Stimulated activated effector memory CD8-positive, alpha-beta T cell treated with anti-CD3 and anti-CD28 coated beads, Interleukin-12 subunit alpha, Interleukin-12 subunit beta, amount 100 ng/mL, for 72 hours (primary cell): ENCODE measurements around the gene CHSY1.
"Not testable (repeated sequence)": the region's sequence is repeated elsewhere in the genome, so short reads cannot be mapped to it uniquely, and the experiment has no call there.

Experiments
- ATAC-seq: fragments of 150-1000 bp; cut with Tn5 transposase; 2 replicates; pipeline ENCODE4 v1.10.0; 2021
- DNase-seq, 2 donors: peaks; one replicate each; pipeline ENCODE4 v3.0.0; 2021 to 2022; ENCODE audit warnings: low spot score in 2 of 2
- H3K27ac Mint-ChIP-seq: one replicate; pipeline ENCODE4 v1.8.0; 2022; ENCODE audit warnings: mild to moderate bottlenecking, mixed read lengths
- H3K36me3 Mint-ChIP-seq: one replicate; pipeline ENCODE4 v1.8.0; 2022; ENCODE audit warnings: mild to moderate bottlenecking, mixed read lengths
- H3K4me1 Mint-ChIP-seq: one replicate; pipeline ENCODE4 v1.8.0; 2022; ENCODE audit warnings: mixed read lengths
- H3K4me3 Mint-ChIP-seq: one replicate; pipeline ENCODE4 v1.8.0; 2022; ENCODE audit warnings: mild to moderate bottlenecking, mixed read lengths
- H3K9me3 Mint-ChIP-seq: one replicate; pipeline ENCODE4 v1.8.0; 2022; ENCODE audit warnings: mixed read lengths

Gene CHSY1, protein sequence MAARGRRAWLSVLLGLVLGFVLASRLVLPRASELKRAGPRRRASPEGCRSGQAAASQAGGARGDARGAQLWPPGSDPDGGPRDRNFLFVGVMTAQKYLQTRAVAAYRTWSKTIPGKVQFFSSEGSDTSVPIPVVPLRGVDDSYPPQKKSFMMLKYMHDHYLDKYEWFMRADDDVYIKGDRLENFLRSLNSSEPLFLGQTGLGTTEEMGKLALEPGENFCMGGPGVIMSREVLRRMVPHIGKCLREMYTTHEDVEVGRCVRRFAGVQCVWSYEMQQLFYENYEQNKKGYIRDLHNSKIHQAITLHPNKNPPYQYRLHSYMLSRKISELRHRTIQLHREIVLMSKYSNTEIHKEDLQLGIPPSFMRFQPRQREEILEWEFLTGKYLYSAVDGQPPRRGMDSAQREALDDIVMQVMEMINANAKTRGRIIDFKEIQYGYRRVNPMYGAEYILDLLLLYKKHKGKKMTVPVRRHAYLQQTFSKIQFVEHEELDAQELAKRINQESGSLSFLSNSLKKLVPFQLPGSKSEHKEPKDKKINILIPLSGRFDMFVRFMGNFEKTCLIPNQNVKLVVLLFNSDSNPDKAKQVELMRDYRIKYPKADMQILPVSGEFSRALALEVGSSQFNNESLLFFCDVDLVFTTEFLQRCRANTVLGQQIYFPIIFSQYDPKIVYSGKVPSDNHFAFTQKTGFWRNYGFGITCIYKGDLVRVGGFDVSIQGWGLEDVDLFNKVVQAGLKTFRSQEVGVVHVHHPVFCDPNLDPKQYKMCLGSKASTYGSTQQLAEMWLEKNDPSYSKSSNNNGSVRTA

DNA sequence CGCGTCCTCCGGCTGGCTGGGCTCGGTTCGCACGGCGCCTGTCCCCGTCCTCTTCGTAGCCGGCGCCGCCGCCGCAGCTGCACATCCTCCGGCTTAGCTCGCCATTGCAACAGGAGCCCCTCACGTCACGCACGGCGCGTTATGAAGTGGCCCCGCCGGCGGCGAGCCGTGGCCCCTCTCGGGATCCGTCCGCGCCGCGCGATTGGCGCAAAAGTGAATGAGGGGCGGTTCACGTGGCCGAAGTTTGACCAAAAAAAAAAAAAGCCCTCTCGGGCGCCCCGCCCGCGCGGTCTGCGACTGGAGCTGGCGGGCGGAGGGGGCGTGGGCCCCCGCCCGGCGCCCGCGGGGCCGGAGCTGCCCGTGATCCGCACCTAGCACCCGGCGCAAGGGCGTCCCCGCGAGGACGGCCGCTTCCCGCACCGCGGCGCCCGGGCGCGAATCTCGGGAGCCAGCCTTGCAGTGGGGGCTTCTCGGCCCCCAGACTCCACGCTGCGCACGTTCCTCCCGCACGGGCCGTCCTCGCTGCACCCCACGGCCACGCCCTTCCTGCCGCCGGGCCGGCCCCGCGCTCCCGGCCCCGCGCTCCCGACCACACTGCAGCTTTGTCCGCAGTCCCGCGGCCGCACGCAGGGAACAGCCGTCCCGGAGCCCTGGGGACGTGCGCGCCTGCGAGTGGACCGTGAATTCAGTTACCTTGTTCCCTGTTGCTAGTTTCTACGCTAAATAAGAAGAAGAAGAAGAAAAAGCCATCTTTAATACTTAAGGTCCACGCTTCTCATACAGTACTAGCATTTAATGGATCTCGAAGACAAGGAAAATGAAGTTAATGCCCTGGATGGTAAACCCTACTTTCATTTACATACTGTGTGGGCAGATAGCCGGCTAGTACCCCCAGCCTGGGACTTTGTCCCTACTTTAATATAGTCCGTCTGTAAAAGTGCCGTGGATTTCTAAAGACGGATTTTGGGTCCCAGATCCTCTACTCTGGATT, at the start of gene CHSY1:
TSS of gene CHSY1 (minus strand) at position 219 of the 991 bp plus-strand sequence. CDS start 592 bp downstream, outside the sequence.
- Mint-ChIP-seq H3K9me3 (no peaks in the 10 kb centered on the region), H3K4me1 (peaks cover 54% of the 10 kb centered on the region)

DNA sequence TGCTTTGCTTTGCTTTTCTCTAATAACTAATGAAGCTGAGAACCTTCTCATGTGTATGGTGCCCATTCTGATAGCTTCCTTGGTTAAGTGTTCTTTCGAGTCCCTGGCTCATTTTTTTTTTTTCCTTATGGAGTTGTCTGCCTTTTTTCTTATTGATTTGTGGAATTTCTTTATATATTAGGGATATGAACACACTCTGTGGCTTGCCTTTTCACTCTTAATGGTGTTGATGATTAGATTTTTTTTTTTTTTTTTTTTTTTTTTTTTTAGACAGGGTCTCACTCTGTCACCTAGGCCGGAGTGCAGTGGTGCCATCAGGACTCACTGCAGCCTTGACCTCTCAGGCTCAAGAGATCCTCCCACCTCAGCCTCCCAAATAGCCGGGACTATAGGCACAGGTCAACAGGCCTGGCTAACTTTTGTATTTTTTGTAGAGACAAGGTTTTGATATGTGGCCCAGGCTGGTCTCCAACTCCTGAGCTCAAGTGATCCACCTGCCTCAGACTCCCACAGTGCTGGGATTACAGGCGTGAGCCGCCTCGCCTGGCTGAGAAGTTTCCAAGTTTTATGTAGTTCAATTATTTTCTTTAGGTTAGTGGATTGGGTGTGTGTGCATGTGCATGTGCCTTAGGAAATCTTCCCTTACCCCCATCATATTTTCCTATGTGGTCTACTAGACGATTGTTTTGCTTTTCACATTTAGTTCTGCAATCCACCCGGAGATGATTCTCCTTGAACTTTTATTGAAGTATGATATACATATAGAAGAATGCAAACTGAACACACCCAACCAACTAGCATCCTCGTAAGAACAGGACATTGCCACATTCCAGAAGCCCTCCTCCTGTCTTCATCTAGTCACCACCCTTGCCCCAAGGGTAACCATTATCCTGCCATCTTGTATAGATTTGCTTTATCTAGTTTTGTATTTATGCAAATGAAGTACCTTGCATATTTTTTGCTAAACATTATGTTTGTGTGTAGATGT, 44.9 kb upstream of the CHSY1 start:
- Mint-ChIP-seq H3K4me1 (peaks cover 24% of the 10 kb centered on the region), H3K27ac (peak overlapping the region; percentile 96), H3K4me3 (peak overlapping the region; percentile 96), H3K36me3 (peaks cover 39% of the 10 kb centered on the region), H3K9me3 (no peaks in the 10 kb centered on the region)
- no peak for DNase-seq
- no peak for ATAC-seq

More for the DNA sequence above, at the start of gene CHSY1:
- peak within 1 kb of the TSS; percentile 91 for H3K4me3 Mint-ChIP-seq
- ATAC-seq: peak; percentile 89
- peak within 1 kb of the TSS; percentile 93 for H3K27ac Mint-ChIP-seq
- DNase-seq: peak; percentile 84 to 95
- peaks cover 54% of the 10 kb centered on the region for H3K36me3 Mint-ChIP-seq

DNA sequence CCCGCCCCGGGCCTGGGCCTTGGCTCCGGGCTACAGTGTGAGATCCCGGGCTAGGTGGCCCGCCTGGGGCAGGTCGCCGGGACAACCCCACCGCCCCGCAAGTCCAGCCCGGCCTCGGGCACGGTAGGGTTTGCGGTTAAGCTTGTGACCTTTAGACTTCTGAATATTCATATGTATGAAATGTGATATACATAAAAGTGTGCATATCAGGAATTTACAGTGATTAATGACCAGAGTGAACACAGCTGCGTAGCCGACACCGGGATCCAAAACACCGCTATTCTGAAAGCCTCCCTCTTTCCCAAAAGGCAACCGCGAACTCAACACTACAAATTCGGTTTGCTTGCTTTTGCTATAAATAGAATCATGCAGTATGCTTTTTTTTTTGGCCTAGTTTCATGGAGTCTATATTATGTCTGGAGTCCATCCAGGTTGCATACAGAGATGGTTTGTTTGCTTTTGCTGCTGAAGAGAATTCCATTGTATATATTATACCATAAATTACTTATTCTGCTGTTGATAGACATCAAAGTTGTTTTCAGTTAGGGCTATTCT, 43.8 kb upstream of the CHSY1 start:
- DNase-seq: peak in 1 of 2 donors; percentile 57
- H3K27ac Mint-ChIP-seq: peak overlapping the region; percentile 96
- H3K4me1 Mint-ChIP-seq: peaks cover 24% of the 10 kb centered on the region
- H3K4me3 Mint-ChIP-seq: peak overlapping the region; percentile 96
- ATAC-seq: no peak
- H3K36me3 Mint-ChIP-seq: peaks cover 49% of the 10 kb centered on the region
- no peaks in the 10 kb centered on the region for H3K9me3 Mint-ChIP-seq

DNA sequence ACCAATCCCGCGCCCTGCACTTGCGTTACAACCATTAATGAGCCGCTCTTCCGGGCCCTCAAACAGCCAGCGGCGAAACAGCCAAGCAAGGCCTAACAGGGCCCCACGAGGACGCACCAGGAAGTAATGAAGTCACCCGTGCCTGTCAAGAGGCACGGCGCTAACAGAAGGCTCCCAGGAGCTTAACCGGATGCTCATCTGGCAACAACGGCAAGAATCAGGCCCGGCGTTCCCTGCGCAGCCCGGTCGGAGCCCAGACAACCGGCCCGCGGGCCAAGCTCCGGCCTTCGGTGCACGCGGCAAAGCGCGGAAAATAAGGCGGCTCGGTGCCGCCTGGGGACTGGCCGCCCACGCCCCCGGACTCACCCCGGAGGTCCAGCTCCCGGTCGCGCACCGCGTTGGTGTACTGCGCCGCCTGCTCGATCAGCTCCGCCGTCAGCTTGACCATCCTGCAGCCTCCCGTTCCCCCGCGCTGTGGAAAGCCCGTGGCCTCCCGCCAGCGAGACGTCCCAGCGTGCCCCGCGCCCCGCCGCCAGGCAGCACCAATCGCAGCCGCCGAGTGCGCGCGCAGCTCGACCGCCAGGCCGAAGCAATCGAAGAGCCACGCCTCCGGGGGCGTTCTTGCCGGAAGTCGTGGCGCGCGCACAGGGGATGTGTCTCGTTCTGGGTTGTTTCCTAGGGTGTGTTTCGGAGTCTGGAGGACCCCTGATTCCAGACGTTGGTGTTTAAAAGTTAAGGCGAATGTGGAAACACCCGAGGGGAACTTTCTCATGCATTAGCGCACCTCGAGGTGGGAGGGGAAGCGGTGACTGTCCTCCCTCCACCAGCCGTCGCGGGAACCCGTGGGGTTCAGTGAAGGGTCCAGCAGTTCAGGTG, 43.1 kb upstream of the CHSY1 start, which contains the start of gene SNRPA1:
TSS of gene SNRPA1 (minus strand) at position 518 of the 876 bp plus-strand sequence. CDS start at position 448, 70 bp downstream.
- DNase-seq: peak; percentile 97 to 99
- Mint-ChIP-seq H3K4me1 (peaks cover 24% of the 10 kb centered on the region), H3K36me3 (peaks cover 56% of the 10 kb centered on the region), H3K27ac (peak within 1 kb of the TSS; percentile 96), H3K4me3 (peak within 1 kb of the TSS; percentile 96), H3K9me3 (no peaks in the 10 kb centered on the region)
- ATAC-seq: peak; percentile 92

DNA sequence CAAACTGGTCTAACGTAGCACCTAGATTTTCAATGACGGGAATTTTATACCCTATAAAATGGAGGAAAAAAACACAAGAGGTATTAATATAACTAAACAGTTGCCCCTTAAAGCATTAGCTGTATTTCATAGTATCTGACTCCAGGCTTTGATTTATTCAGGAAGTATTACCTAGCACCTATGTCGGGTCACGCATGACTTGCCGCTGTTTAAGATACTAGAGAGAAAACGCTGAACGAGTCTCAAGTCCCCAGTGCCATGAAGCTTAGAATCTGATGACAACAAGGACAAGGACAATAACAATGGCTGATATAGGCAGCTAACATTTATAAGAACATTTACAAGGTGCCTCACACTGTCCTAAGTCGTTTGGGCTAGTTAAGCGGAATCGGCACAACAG, 41.3 kb upstream of the CHSY1 start:
- Mint-ChIP-seq H3K4me3 (peak overlapping the region; percentile 96), H3K27ac (peak overlapping the region; percentile 96), H3K9me3 (no peaks in the 10 kb centered on the region), H3K36me3 (peaks cover 75% of the 10 kb centered on the region), H3K4me1 (peaks cover 39% of the 10 kb centered on the region)
- ATAC-seq (no peak), DNase-seq (no peak)

DNA sequence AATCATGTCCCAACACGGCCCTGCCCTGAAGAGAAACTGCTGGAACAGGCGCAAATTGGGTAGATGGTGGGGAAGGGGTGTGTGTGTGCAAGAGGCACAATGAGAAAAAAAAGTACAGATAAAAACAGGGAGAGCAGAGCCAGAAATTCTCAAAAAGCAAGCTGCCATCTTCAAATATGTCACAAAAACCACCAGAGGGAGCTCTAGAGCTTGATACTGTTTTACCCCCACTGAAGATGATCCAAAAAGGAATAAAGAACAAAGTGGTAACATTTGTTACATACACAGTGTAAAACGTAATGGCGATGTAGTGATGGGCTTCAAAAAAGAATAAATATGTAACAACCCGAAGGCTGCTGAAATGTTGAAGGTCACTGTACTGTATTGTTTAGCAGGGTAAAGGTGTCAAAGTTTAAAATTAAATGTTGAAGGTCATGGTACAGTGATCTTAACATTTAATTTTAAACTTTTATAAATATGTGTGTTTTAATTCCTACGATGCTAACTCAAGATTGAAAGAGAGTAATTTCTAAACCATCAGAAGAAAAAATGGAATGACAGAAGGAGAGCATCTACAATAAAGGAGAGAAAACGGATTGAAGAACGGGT, 37.2 kb upstream of the CHSY1 start:
- DNase-seq (no peak), ATAC-seq (peak; percentile 56)
- Mint-ChIP-seq H3K4me1 (peaks cover 32% of the 10 kb centered on the region), H3K4me3 (no peak overlapping the region), H3K27ac (no peak overlapping the region), H3K36me3 (peaks cover 100% of the 10 kb centered on the region), H3K9me3 (no peaks in the 10 kb centered on the region)

DNA sequence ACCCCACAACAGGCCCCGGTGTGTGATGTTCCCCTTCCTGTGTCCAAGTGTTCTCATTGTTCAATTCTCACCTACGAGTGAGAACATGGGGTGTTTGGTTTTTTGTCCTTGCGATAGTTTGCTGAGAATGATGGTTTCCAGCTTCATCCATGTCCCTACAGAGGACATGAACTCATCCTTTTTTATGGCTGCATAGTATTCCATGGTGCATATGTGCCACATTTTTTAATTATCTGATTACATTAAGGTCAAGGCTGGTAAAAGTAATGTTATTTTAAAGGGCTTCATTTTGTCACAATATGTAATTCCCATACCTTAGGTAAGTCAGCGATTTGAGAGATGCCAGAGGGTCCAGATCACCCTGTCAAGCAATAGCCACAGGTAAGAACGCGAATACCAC, 35.5 kb upstream of the CHSY1 start:
- H3K4me3 Mint-ChIP-seq, H3K9me3 Mint-ChIP-seq, DNase-seq, H3K27ac Mint-ChIP-seq, ATAC-seq: not testable (repeated sequence)
- Mint-ChIP-seq H3K36me3 (peaks cover 100% of the 10 kb centered on the region), H3K4me1 (peaks cover 19% of the 10 kb centered on the region)

DNA sequence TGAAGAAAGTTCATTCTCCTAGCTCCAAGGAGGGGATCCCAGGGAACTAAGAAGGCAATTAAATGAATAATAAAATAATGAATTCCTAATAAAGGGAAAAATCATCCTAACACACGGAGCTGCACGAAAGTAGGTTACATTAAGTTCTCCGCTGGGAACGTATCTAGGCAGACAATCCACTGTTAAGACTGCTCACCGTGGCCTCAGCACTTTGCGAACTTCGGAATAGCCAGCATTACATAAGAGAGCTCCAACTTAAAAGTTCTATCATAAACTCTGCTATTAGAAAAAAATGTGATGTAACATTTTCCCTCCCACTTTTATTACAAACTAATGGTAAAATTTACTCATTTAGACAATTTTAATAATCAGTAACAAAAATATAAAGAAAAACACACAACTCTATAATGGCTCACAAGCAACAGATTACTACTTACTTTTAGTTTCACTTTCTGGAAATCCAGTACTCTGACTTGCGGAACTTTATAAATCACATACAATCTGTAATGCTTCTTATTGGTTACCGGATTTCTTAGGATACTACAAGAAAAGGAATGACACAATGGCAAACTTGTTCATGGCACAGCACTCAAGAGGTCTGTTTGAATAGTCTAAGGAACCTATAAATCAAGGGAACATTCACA, 34.7 kb upstream of the CHSY1 start:
- Mint-ChIP-seq H3K4me1 (peaks cover 15% of the 10 kb centered on the region), H3K4me3 (no peak overlapping the region), H3K27ac (no peak overlapping the region), H3K9me3 (no peaks in the 10 kb centered on the region), H3K36me3 (peaks cover 100% of the 10 kb centered on the region)
- DNase-seq: no peak
- ATAC-seq: no peak

DNA sequence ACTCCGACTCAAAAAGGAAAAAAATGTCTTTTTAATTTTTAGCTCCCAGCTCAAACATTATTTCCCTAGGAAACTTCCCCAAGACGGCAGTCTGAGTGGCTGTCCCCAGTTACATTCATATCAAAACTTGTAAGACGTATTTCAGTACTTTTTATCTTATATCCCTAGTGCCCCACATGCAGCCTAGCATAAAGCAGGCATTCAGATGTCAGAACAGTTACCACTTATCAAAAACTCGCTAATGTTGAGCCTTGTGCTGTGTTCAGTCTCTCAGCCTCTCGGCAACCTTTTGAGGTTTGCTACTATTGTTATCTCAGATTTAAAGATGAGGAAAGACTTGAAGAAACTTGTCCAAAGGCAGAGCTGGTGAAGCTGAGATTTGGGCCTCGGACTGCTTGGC, 32.1 kb upstream of the CHSY1 start:
- DNase-seq: no peak
- Mint-ChIP-seq H3K27ac (peak overlapping the region; percentile 40), H3K9me3 (no peaks in the 10 kb centered on the region), H3K4me3 (no peak overlapping the region), H3K4me1 (peaks cover 8% of the 10 kb centered on the region), H3K36me3 (peaks cover 100% of the 10 kb centered on the region)
- ATAC-seq: peak; percentile 47

DNA sequence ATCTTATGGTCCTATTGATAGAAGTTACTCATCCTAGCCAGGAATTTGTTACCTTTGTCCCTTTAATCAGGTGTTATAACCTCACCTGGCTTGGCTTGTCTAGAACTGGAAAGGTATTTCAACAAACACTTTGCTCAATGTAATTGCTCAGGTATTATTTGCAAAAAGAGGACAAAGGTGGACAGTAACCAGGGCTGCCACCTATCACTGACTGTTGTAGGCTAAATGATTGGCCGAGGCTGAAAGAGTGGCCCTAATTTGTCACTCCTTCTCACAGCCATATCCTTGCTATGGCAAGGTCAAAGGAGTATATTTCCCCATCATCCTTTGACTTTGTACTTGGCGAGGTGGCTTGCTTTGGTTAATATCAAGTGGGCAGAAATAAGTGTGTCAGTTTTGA, 28.2 kb upstream of the CHSY1 start:
- H3K27ac Mint-ChIP-seq: no peak overlapping the region
- H3K9me3 Mint-ChIP-seq: no peaks in the 10 kb centered on the region
- ATAC-seq: no peak
- no peak overlapping the region for H3K4me3 Mint-ChIP-seq
- peaks cover 26% of the 10 kb centered on the region for H3K4me1 Mint-ChIP-seq
- peaks cover 89% of the 10 kb centered on the region for H3K36me3 Mint-ChIP-seq
- DNase-seq: no peak

DNA sequence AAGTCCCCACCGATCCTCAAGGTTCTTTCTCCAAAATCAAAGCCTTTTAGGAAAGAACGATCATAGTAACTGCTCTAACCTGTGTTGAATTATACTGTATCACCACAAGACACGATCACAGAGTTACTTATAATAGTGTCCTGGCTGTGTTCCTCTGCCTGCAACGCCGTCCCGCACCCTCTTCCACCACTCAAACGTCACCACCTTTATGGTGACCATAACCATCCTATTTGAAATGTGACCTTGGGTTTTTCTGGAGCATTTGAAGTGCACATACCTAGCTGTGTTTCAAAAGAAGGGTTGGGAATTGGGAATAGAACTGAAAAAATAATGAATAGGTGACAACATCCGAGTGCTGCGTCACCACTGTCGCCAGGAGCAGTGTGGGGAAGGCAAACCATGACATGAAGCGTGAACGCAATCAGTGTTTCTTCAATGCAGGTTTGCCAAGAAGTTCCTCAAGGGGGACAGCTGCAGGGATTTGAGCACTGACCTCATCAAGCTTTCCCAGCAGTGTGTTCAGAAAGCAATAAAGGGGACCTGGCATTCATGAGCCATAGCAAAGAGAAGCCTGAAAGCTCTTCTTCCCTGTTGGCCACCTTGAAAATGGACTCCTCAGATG, 26.2 kb upstream of the CHSY1 start:
- H3K4me1 Mint-ChIP-seq: peaks cover 41% of the 10 kb centered on the region
- peaks cover 89% of the 10 kb centered on the region for H3K36me3 Mint-ChIP-seq
- no peak for ATAC-seq
- H3K4me3 Mint-ChIP-seq: peak overlapping the region; percentile 98
- DNase-seq: no peak
- no peaks in the 10 kb centered on the region for H3K9me3 Mint-ChIP-seq
- peak overlapping the region; percentile 95 for H3K27ac Mint-ChIP-seq
